Thoracic aorta (tissue), 2 donors: Measurements from ENCODE around the gene DYTN. TPM values are rescaled to one million over a fixed set of nuclear protein-coding genes. Genes with fewer than 3 reads are reported as not detected.

ENCODE experiments used
- ATAC-seq: fragments of 150-250 bp; one replicate; pipeline ENCODE4 v1.8.0; 2017; ENCODE audit warnings: low read depth; ENCODE audit not compliant: insufficient number of reproducible peaks, low FRiP score
- DNase-seq: peaks from one replicate; pipeline ENCODE4 v3.0.0-alpha.2; 2020; ENCODE audit warnings: low spot score
- H3K27ac ChIP-seq, 2 donors: fragments of 200-600 bp; sonication (generic); 1 replicate in 1 of 2; 2 replicates in 1 of 2; pipeline ENCODE4 v1.5.1; 2016; ENCODE audit warnings: mild to moderate bottlenecking in 2 of 2, moderate library complexity in 2 of 2
- H3K27me3 ChIP-seq: fragments of 200-600 bp; sonication (generic); replicated peaks from 2 replicates; pipeline ENCODE4 v1.6.0; 2016; ENCODE audit warnings: mild to moderate bottlenecking; ENCODE audit not compliant: insufficient read depth
- H3K36me3 ChIP-seq: fragments of 200-600 bp; sonication (generic); one replicate; pipeline ENCODE4 v1.5.1; 2016
- H3K4me1 ChIP-seq, 2 donors: fragments of 200-600 bp; sonication (generic); 1 replicate in 1 of 2; 2 replicates in 1 of 2; pipeline versions ENCODE4 v1.5.1 to v1.6.0; 2016; ENCODE audit warnings: low read depth in 2 of 2, mild to moderate bottlenecking in 1 of 2; ENCODE audit not compliant: control insufficient read depth in 1 of 2
- H3K4me3 ChIP-seq: fragments of 200-600 bp; sonication (generic); 2 replicates; pipeline ENCODE4 v1.5.1; 2016; ENCODE audit warnings: mild to moderate bottlenecking
- H3K9me3 ChIP-seq: fragments of 200-600 bp; sonication (generic); 2 replicates; pipeline ENCODE4 v1.5.1; 2016
- total RNA-seq, 2 donors: library from RNA; depleted of rRNA; stranded (reverse); fragments of >200 nt; gene quantifications; one replicate each; pipeline versions ENCODE4 v1.1.0 to v1.2.3, GENCODE V29; 2016
- TF ChIP-seq, protein P1 (sequence below): fragments of 200-600 bp; sonication (generic); IDR thresholded peaks from one replicate; pipeline ENCODE4 v1.5.1; 2019; ENCODE audit warnings: antibody characterized with exemption

The DYTN gene
- total RNA-seq, 2 donors from 2014 or later = not detected

GRCh38 chr2:206615417-206616089 is 102.6 kb downstream of the DYTN start:
- no peak for DNase-seq
- no peaks in the 10 kb centered on the region for H3K36me3 ChIP-seq
- H3K4me3 ChIP-seq = no peak overlapping the region
- no peaks in the 10 kb centered on the region for H3K4me1 ChIP-seq
- no peak for ATAC-seq
- TF ChIP-seq, protein P1, sequence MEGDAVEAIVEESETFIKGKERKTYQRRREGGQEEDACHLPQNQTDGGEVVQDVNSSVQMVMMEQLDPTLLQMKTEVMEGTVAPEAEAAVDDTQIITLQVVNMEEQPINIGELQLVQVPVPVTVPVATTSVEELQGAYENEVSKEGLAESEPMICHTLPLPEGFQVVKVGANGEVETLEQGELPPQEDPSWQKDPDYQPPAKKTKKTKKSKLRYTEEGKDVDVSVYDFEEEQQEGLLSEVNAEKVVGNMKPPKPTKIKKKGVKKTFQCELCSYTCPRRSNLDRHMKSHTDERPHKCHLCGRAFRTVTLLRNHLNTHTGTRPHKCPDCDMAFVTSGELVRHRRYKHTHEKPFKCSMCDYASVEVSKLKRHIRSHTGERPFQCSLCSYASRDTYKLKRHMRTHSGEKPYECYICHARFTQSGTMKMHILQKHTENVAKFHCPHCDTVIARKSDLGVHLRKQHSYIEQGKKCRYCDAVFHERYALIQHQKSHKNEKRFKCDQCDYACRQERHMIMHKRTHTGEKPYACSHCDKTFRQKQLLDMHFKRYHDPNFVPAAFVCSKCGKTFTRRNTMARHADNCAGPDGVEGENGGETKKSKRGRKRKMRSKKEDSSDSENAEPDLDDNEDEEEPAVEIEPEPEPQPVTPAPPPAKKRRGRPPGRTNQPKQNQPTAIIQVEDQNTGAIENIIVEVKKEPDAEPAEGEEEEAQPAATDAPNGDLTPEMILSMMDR = no peak
- no peaks in the 10 kb centered on the region for H3K9me3 ChIP-seq
- no peaks in the 10 kb centered on the region for H3K27me3 ChIP-seq
- no peak overlapping the region for H3K27ac ChIP-seq

DNA sequence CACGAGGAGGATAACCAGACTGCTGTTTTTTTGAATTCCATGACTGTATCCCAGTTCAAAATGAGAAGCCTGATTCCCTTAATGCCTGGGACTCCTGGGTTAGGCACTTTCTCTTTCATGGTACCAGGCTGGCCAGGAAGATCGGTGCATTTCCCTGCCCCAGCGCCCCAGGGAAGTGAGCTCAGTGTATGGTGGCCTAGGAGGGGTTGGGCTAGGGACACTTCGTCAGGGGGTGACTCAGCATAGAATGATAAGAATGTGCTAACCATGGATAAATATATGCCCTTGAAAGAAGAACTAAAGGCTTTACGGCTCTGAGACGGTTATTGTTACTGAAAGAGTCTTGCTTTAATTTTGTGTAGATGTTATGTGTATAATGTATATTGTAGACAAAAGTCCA is 103.4 kb downstream of the DYTN start:
- H3K9me3 ChIP-seq = no peaks in the 10 kb centered on the region
- TF ChIP-seq, protein P1 = no peak
- no peak for ATAC-seq

DNA sequence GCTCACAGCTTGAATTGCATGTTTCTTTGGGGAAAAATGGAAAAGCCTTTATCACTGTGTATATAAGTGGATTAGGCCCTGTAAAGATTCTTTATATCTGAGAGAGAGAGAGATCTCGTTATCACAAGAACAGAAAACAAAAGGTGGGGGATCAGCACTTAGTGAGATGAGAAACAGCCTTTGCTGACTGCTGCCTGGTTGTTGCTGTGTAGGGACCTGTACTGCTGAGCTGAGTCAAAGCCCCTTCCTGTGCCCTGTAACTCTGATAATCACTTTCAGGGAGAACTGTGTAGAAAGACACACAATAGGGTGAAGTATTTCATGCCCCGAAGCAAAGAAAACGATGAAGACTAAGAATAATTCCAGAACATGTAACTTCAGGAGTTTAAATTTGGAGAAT is 106.5 kb downstream of the DYTN start:
- no peaks in the 10 kb centered on the region for H3K4me1 ChIP-seq
- no peak overlapping the region for H3K27ac ChIP-seq
- TF ChIP-seq, protein P1 = no peak
- DNase-seq (no peak), ATAC-seq (no peak)
- no peaks in the 10 kb centered on the region for H3K9me3 ChIP-seq
- no peaks in the 10 kb centered on the region for H3K36me3 ChIP-seq
- no peaks in the 10 kb centered on the region for H3K27me3 ChIP-seq
- H3K4me3 ChIP-seq = no peak overlapping the region

More for the DNA sequence above, 103.4 kb downstream of the DYTN start:
- H3K27ac ChIP-seq = no peak overlapping the region
- H3K27me3 ChIP-seq = no peaks in the 10 kb centered on the region
- no peak overlapping the region for H3K4me3 ChIP-seq
- no peaks in the 10 kb centered on the region for H3K36me3 ChIP-seq
- no peak for DNase-seq
- no peaks in the 10 kb centered on the region for H3K4me1 ChIP-seq

DNA sequence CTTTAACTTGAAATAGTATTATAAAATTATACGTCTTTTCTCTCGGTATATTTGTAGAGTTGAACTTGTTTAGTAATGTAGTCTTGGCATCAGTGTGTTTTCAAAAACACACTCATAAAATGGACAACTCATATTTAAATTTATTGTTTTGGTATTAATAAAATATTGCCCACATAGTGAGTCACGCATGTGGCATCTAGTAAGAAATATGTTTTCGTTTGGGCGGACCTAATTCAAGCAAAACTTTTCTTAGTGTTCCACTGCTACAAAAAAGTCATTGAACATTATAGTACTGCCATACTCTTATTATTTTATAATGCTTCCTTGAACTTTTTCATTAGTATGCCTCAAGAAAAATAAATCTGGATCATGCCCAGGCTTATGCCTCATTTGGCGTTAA is 107.0 kb downstream of the DYTN start:
- DNase-seq (no peak), ATAC-seq (no peak)
- Histone ChIP-seq H3K4me1 (no peaks in the 10 kb centered on the region), H3K27me3 (no peaks in the 10 kb centered on the region), H3K9me3 (no peaks in the 10 kb centered on the region), H3K36me3 (no peaks in the 10 kb centered on the region), H3K27ac (no peak overlapping the region), H3K4me3 (no peak overlapping the region)
- TF ChIP-seq, protein P1 = no peak

GRCh38 chr2:206610451-206610850 is 107.7 kb downstream of the DYTN start:
- H3K36me3 ChIP-seq = no peaks in the 10 kb centered on the region
- no peaks in the 10 kb centered on the region for H3K9me3 ChIP-seq
- no peak overlapping the region for H3K27ac ChIP-seq
- H3K27me3 ChIP-seq = no peaks in the 10 kb centered on the region
- H3K4me1 ChIP-seq = no peaks in the 10 kb centered on the region
- ATAC-seq = no peak
- TF ChIP-seq, protein P1 = no peak
- DNase-seq = no peak
- no peak overlapping the region for H3K4me3 ChIP-seq
